ENCODE measurements around the gene AIP.

The AIP gene

DNA sequence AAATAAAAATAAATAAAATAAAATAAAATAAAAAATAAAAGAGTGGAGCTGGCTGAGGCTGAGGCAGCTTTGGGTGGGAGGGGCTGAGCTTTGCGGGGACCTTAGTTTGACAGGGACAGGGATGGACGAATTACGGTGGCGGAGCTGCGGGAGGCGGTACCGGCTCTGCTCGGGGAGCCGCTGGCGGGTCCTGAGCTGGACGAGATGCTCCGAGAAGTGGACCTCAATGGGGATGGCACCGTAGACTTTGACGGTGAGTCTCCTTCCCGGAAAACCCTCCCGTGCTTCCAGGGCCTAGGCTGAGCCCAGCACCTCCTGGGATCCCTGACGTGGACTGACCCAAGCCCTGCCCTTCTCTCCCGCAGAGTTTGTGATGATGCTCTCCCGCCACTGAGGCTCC is 24.6 kb upstream of the AIP start:
- H2AFZ ChIP-seq (ENCODE audit: low read depth, low read length), result no peak overlapping the region
- no peaks in the 10 kb centered on the region for H3K27me3 ChIP-seq (ENCODE audit: low read depth, low read length)
- H3K9me3 ChIP-seq (ENCODE audit: insufficient read depth, low read length), result peaks cover 4% of the 10 kb centered on the region; the same call in 1 of the 2 replicates
- no peak overlapping the region for H3K9ac ChIP-seq (ENCODE audit: low read length)
- H3K79me2 ChIP-seq (ENCODE audit: low read length), result no peaks in the 10 kb centered on the region
- peaks cover 20% of the 10 kb centered on the region for H3K4me1 ChIP-seq (ENCODE audit: low read length)
- no peak overlapping the region for H3K4me2 ChIP-seq (ENCODE audit: low read length)
- H4K20me1 ChIP-seq (ENCODE audit: insufficient read depth, low read length), result no peaks in the 10 kb centered on the region
- TF ChIP-seq, protein P1, sequence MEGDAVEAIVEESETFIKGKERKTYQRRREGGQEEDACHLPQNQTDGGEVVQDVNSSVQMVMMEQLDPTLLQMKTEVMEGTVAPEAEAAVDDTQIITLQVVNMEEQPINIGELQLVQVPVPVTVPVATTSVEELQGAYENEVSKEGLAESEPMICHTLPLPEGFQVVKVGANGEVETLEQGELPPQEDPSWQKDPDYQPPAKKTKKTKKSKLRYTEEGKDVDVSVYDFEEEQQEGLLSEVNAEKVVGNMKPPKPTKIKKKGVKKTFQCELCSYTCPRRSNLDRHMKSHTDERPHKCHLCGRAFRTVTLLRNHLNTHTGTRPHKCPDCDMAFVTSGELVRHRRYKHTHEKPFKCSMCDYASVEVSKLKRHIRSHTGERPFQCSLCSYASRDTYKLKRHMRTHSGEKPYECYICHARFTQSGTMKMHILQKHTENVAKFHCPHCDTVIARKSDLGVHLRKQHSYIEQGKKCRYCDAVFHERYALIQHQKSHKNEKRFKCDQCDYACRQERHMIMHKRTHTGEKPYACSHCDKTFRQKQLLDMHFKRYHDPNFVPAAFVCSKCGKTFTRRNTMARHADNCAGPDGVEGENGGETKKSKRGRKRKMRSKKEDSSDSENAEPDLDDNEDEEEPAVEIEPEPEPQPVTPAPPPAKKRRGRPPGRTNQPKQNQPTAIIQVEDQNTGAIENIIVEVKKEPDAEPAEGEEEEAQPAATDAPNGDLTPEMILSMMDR (IDR thresholded peaks at IDR 0.05; ENCODE audit: low read depth, low read length), result no peak
- TF ChIP-seq EZH2phosphoT487 (IDR thresholded peaks at IDR 0.05; ENCODE audit: low read depth), result no peak
- no peaks in the 10 kb centered on the region for H3K36me3 ChIP-seq (replicated peaks; ENCODE audit: low read depth, low read length)
- H3K4me3 ChIP-seq (ENCODE audit: low read length), result no peak overlapping the region
- no peak overlapping the region for H3K27ac ChIP-seq (ENCODE audit: low read length)

DNA sequence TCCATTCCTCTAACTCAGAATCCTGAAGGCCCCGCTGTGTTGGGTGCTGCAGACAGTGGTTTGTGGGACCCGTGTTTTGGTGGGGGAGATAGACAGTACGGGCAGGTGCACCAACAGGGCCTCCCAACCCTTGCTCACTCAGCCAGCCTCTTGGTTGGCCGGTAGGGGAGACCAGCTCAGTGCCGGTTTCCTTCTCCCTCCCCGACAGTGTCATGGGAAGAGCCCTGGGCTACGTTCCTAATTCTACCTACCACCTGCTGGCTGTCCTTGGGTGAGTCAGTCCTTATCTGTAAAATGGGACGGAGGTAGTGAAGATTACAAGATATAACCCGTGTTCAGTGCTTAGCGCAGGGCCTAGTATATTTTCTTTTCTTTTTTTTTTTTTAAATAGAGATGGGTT is 19.6 kb upstream of the AIP start:
- Histone ChIP-seq H3K36me3 (replicated peaks; ENCODE audit: low read depth, low read length) (no peaks in the 10 kb centered on the region), H3K9me3 (ENCODE audit: insufficient read depth, low read length) (peaks cover 4% of the 10 kb centered on the region; the same call in 1 of the 2 replicates), H3K4me2 (ENCODE audit: low read length) (no peak overlapping the region), H2AFZ (ENCODE audit: low read depth, low read length) (no peak overlapping the region), H3K9ac (ENCODE audit: low read length) (no peak overlapping the region), H3K79me2 (ENCODE audit: low read length) (peaks cover 11% of the 10 kb centered on the region), H4K20me1 (ENCODE audit: insufficient read depth, low read length) (no peaks in the 10 kb centered on the region), H3K27ac (ENCODE audit: low read length) (no peak overlapping the region), H3K4me1 (ENCODE audit: low read length) (peaks cover 45% of the 10 kb centered on the region), H3K4me3 (ENCODE audit: low read length) (no peak overlapping the region), H3K27me3 (ENCODE audit: low read depth, low read length) (no peaks in the 10 kb centered on the region)
- TF ChIP-seq EZH2phosphoT487 (IDR thresholded peaks at IDR 0.05; ENCODE audit: low read depth), result no peak
- TF ChIP-seq, protein P1 (IDR thresholded peaks at IDR 0.05; ENCODE audit: low read depth, low read length), result no peak

DNA sequence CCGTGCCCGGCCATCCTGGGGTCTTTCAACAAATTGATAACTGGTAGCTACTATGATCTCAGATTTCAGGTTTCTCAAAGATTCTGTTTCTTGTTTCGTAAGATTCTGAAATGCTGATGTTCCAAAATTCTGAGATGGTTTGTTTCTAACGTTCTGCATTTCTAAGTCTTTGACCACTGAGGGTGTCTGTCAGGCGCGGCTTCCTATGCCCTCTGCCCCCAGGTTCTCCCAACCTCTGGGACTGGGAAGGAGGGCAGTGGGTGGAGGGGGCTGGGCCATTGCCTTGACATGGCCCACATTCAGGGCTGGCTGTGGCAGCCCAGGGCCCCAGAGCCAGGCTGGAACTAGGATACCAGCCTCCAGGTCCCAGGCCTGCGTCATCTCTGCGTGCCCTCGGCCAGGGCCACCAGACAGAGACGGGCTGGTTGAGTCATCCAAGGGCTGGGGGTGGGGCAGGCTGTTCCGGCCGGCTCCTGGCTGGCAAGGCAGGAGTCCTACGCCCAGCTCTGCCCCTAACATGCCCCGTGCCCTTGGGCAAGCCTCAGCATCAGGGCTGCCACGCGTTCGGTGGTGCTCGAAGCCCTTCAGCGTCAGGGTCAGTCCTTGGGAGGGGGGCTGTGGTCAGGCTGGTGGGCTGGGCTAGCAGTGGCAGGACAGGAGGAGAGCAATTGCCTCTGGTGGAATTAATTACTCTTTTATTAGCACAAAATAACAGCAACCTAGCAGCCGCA is 19.0 kb upstream of the AIP start:
- peaks cover 15% of the 10 kb centered on the region for H3K79me2 ChIP-seq (ENCODE audit: low read length)
- H3K9ac ChIP-seq (ENCODE audit: low read length), result peak overlapping the region; percentile 95
- no peaks in the 10 kb centered on the region for H3K36me3 ChIP-seq (replicated peaks; ENCODE audit: low read depth, low read length)
- no peak overlapping the region for H2AFZ ChIP-seq (ENCODE audit: low read depth, low read length)
- H3K4me1 ChIP-seq (ENCODE audit: low read length), result peaks cover 45% of the 10 kb centered on the region
- peaks cover 4% of the 10 kb centered on the region; the same call in 1 of the 2 replicates for H3K9me3 ChIP-seq (ENCODE audit: insufficient read depth, low read length)
- H3K4me3 ChIP-seq (ENCODE audit: low read length), result peak overlapping the region; percentile 90
- H3K27ac ChIP-seq (ENCODE audit: low read length), result peak overlapping the region; percentile 54
- no peaks in the 10 kb centered on the region for H4K20me1 ChIP-seq (ENCODE audit: insufficient read depth, low read length)
- H3K4me2 ChIP-seq (ENCODE audit: low read length), result peak overlapping the region; percentile 90
- H3K27me3 ChIP-seq (ENCODE audit: low read depth, low read length), result no peaks in the 10 kb centered on the region
- TF ChIP-seq, protein P1 (IDR thresholded peaks at IDR 0.05; ENCODE audit: low read depth, low read length), result no peak
- no peak for TF ChIP-seq EZH2phosphoT487 (IDR thresholded peaks at IDR 0.05; ENCODE audit: low read depth)

DNA sequence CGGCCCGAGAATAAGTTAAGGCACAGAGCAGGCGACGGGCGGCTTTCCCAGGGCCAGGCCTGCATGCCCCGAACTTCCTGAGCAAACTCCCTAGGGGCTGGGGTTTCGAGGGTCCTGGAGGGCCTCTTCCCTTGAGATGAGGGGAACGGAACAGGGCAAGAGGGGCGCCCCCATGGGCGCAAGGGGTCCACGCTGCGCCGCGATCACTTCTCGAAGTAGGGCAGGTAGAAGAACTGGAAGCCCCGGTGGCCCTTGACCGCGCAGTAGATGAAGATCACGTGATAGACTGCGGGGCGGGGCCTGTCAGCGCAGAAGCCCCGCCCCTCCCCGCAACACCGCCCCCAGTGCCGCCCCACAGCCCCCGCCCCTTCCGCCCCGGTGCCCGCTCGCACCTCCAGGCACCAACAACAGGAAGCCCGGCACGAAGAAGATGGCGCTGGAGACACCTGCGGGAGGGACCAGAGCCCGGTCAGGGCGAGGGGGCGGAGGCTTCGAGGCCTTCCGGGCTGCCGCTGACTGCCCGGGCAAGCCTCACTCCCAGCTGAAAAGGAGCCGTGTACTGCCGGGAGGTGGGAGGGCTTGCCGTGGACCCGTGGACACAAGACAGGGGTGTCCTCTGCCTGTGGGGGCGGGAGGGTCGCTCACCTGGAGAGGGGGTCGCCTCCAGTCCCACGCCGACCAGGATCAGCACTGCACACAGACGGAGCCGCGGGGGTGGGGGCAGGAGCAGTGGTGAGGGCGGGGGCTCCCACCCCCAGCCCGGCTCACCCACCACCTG is 18.2 kb upstream of the AIP start:
- TF ChIP-seq, protein P1 (IDR thresholded peaks at IDR 0.05; ENCODE audit: low read depth, low read length), result no peak; the same call in 1 of the 2 replicates
- TF ChIP-seq EZH2phosphoT487 (IDR thresholded peaks at IDR 0.05; ENCODE audit: low read depth), result no peak
- Histone ChIP-seq H3K9me3 (ENCODE audit: insufficient read depth, low read length) (no peaks in the 10 kb centered on the region; the same call in 1 of the 2 replicates), H3K27ac (ENCODE audit: low read length) (peak overlapping the region; percentile 73), H4K20me1 (ENCODE audit: insufficient read depth, low read length) (no peaks in the 10 kb centered on the region), H3K4me1 (ENCODE audit: low read length) (peaks cover 40% of the 10 kb centered on the region), H3K4me2 (ENCODE audit: low read length) (peak overlapping the region; percentile 91), H2AFZ (ENCODE audit: low read depth, low read length) (no peak overlapping the region; the same call in 1 of the 2 replicates), H3K36me3 (replicated peaks; ENCODE audit: low read depth, low read length) (no peaks in the 10 kb centered on the region), H3K79me2 (ENCODE audit: low read length) (peaks cover 15% of the 10 kb centered on the region), H3K27me3 (ENCODE audit: low read depth, low read length) (no peaks in the 10 kb centered on the region), H3K9ac (ENCODE audit: low read length) (peak overlapping the region; percentile 95), H3K4me3 (ENCODE audit: low read length) (peak overlapping the region; percentile 90)
